Omental fat pad (tissue), 4 donors: ENCODE data around the gene SLAMF6. TPM values are rescaled to one million over a fixed set of nuclear protein-coding genes. Genes with fewer than 3 reads are reported as not detected.
"Not testable (repeated sequence)": the region's sequence is repeated elsewhere in the genome, so short reads cannot be mapped to it uniquely, and the experiment has no call there.

ENCODE experiments used
- ATAC-seq: fragments of 150-250 bp; one replicate; pipeline ENCODE4 v1.9.1; 2016; ENCODE audit warnings: mild to moderate bottlenecking, moderate library complexity; ENCODE audit not compliant: low FRiP score
- DNase-seq: peaks from one replicate; pipeline ENCODE4 v3.0.0-alpha.2; 2019; ENCODE audit warnings: low spot score
- total RNA-seq, 4 donors: library from RNA; depleted of rRNA; stranded (reverse); fragments of >200 nt; gene quantifications; one replicate each; pipeline ENCODE4 v1.1.0, GENCODE V29; 2016
- TF ChIP-seq, protein P1 (sequence below), 3 donors: fragments of 450-650 bp; IDR thresholded peaks; one replicate each; pipeline ENCODE4 v1.5.1; 2016 to 2017; ENCODE audit warnings: antibody characterized with exemption in 3 of 3, mild to moderate bottlenecking in 3 of 3, moderate library complexity in 2 of 3

The SLAMF6 gene
- total RNA-seq, result 1 to 10 TPM; 1.5 to 4.9 (median 2.9) TPM

DNA sequence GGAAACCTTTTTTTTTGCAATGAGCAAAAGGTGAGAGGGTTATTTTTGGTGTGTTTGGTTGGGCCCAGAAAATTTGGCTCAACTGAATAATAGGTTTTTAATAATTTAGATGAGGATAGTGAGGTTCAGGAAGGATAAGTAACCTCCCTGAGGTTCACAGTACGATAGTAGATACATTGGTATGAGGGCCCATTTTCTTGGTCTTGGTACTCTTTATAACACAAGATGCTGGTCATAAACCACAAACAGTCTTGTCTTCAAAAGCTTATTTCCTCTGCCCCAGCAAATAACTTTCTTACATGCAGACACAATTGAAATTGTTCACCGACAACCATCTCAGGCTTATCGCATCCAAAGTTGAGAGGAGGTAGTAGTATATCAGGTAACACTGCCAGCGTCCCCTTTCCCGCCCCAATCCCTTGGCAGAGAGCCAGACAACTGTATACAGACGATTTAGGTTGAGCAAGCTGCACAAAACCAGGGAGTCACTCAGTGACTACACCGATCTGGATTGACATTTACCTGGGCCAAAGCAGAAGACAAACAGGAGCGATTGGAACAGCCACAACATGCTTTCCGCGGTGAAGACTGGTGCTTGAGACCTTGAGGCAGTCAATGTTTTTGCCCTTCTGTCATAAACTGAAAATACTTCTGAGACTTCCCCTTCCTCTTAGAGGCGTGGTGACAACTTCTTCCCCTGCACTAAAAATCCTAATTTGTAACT is at the start of gene SLAMF6:
Gene SLAMF6, minus strand, starts transcription at position 634 of the 724 bp plus-strand sequence. Its CDS starts 63 bp downstream, at position 571.
- DNase-seq, result no peak
- TF ChIP-seq, protein P1, sequence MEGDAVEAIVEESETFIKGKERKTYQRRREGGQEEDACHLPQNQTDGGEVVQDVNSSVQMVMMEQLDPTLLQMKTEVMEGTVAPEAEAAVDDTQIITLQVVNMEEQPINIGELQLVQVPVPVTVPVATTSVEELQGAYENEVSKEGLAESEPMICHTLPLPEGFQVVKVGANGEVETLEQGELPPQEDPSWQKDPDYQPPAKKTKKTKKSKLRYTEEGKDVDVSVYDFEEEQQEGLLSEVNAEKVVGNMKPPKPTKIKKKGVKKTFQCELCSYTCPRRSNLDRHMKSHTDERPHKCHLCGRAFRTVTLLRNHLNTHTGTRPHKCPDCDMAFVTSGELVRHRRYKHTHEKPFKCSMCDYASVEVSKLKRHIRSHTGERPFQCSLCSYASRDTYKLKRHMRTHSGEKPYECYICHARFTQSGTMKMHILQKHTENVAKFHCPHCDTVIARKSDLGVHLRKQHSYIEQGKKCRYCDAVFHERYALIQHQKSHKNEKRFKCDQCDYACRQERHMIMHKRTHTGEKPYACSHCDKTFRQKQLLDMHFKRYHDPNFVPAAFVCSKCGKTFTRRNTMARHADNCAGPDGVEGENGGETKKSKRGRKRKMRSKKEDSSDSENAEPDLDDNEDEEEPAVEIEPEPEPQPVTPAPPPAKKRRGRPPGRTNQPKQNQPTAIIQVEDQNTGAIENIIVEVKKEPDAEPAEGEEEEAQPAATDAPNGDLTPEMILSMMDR (IDR thresholded peaks at IDR 0.05), result no peak
- no peak for ATAC-seq

DNA sequence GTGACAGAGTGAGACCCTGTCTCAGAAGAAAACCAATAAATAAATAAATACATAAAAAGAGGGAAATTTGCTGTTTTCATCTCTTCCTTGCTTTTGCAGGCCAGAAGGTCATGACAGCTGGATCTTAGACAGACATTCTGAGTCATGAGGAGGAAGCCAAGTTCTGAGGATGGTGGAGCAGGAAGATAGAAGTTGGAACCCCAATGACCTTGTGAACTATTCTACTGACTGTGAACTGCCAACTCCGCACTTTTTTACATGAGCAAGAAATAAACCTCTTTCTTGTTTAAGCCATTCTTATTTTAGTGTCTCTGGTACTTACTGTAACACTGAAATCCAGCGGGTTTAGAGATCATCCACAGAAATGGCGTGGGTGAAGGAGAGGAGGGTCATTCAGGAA is 47.8 kb upstream of the SLAMF6 start:
- TF ChIP-seq, protein P1 (IDR thresholded peaks at IDR 0.05), result no peak
- DNase-seq (no peak), ATAC-seq (no peak)

DNA sequence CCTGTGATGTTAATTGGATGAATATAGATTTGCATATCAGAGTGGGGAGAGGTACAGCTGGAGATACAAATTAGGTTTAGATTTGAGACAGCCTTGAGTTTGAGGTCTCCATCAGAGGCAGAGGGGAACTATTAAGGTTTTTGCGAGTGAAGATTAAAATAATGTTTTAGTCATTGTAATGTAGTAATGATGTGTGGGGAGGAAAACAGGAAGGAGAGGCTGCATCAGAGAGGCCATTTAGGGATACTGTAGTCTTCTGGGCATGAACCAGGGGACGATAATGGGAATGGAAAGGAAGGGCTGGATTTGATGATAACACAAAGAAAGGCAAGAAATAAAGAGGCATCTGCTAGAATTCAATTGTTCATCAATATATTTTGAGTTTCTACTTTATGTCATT is 46.8 kb upstream of the SLAMF6 start:
- TF ChIP-seq, protein P1 (IDR thresholded peaks at IDR 0.05), result no peak
- ATAC-seq (no peak), DNase-seq (no peak)

DNA sequence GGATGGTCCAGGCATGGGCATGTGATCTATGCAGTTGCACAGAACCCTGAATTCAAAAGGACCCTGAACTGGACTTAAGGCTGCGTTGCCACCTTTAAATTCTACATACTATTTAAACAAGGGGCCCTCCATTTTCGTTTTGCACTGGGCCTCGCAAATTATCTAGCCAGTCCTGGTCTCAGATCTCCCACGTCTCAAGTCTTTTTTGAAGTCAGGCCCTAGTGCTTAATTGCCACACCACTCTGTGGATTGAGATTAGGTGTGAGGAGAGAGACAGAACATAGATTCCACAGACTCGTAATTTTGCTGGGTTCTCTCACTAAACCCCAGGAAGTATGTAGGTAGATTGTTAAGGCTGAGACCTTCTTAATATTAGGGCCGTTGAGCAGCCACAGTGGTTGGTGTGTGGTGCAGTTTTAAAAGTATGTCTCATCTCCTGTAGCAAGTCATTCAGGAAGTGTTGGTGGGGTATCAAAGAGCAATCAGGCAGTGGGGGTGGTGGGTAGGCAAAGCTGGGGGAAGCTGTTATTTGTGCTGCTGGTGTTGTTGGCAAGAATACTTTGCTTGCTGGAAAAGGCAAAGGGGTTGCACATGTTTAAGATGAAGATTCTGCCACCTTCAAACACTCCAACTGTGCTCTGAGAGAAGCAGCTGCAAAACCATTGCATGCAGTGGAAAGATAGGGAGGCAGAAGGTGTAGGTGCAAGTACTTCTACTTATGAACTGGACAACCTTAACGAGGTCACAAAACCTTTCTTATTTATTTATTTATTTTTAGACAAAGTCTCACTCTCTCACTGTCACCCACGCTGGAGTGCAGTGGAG is 45.0 kb upstream of the SLAMF6 start:
- TF ChIP-seq, protein P1 (IDR thresholded peaks at IDR 0.05), result no peak
- DNase-seq (no peak), ATAC-seq (no peak)

DNA sequence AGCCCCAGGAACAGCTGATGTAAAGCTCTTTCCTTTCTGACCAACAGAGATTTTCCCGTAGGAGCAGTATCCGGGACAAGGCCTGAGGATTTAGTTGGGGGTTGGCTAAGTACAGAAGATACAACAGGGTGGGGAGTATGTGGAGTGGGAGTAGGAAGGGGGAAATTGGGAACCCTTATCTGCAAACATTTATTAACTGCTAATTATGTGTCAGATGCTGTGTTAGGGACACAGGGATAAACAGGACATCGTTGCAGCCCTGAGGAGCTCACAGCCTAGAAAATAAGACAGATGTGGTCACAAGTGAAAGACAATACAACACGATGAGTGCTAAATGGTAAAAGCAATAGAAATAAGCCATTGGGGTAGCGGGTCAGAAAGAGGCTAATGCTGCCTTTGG is 44.3 kb upstream of the SLAMF6 start:
- TF ChIP-seq, protein P1 (IDR thresholded peaks at IDR 0.05), result no peak
- no peak for DNase-seq
- no peak for ATAC-seq

DNA sequence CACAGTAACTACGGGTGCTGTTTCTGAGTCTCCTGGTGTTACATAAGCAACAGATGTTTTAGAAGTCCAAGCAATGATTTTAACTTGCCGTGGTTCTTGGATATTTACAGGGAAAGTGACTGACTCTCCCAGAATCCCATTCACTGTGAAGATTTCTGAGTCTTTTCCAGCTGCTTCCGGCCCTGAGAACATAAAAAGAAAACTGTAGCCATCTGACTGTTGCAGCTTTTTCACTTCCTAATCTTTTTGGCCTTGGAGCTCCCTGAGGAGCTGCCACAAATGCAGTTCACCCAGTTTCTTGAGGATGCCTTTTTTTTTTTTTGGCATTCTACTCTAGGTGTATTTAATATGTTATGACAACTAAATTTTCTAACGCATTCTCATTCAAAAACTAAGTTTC is 42.5 kb upstream of the SLAMF6 start:
- ATAC-seq, result no peak
- DNase-seq, result no peak
- TF ChIP-seq, protein P1 (IDR thresholded peaks at IDR 0.05), result no peak

DNA sequence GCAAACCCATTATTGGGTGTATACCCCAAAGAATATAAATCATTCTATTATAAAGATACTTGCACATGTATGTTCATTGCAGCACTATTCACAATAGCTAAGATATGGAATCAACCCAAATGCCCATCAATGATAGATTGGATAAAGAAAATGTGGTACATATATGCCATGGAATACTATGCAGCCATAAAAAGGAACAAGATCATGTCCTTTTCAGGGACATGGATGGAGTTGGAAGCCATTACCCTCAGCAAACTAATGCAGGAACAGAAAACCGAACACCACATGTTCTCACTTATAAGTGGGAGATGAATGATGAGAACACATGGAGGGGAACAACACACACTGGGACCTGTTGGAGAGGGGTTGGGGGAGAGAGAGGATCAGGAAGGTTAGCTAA is 40.2 kb upstream of the SLAMF6 start:
- ATAC-seq, DNase-seq: not testable (repeated sequence)

DNA sequence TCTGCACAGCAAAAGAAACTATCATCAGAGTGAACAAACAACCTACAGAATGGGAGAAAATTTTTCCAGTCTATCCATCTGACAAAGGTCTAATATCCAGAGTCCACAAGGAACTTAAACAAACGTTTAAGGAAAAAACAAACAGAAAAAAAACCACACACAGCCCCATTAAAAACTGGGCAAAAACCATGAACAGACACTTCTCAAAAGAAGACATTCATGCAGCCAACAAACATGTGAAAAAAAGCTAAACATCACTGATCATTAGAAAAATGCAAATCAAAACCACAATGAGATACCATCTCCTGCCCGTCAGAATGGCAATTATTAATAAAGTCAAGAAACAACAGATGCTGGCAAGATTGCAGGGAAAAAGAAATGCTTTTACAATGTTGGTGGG is 39.7 kb upstream of the SLAMF6 start:
- not testable (repeated sequence) for ATAC-seq, DNase-seq
